CD4-positive, alpha-beta T cell treated with Interleukin-10 for 1 hour (primary cell): ENCODE results near the gene SLC34A1.
"Not testable (repeated sequence)": the region's sequence is repeated elsewhere in the genome, so short reads cannot be mapped to it uniquely, and the experiment has no call there.

Experiments used
- DNase-seq: peaks from one replicate; pipeline ENCODE4 v3.0.0-alpha.2; 2020

SLC34A1 gene

GRCh38 chr5:177414481-177414880, 30.2 kb downstream of the SLC34A1 start:
- no peak for DNase-seq

GRCh38 chr5:177417081-177417480, 32.8 kb downstream of the SLC34A1 start:
- not testable (repeated sequence) for DNase-seq

GRCh38 chr5:177419046-177419445, 34.8 kb downstream of the SLC34A1 start:
- no peak for DNase-seq

- DNase-seq = not testable (repeated sequence)
Measured at GRCh38 chr5:177420472-177420871, 36.2 kb downstream of the SLC34A1 start.

- no peak for DNase-seq
Measured at GRCh38 chr5:177421062-177421798, 37.0 kb downstream of the SLC34A1 start.

- DNase-seq = no peak
Measured at GRCh38 chr5:177423671-177424070, 39.4 kb downstream of the SLC34A1 start.

GRCh38 chr5:177425196-177425800, 41.1 kb downstream of the SLC34A1 start:
- no peak for DNase-seq

GRCh38 chr5:177425801-177426565, 41.7 kb downstream of the SLC34A1 start:
- peak; percentile 100 for DNase-seq

- DNase-seq = peak; percentile 80
Measured at GRCh38 chr5:177426566-177427210, 42.5 kb downstream of the SLC34A1 start, which contains the start of gene GRK6. TSS of gene GRK6 (plus strand) at chr5:177426676. CDS start at chr5:177426846, 170 bp downstream.

- DNase-seq = no peak
Measured at GRCh38 chr5:177427211-177427822, 43.1 kb downstream of the SLC34A1 start.

GRCh38 chr5:177427919-177428573, 43.8 kb downstream of the SLC34A1 start:
- DNase-seq = no peak

GRCh38 chr5:177428574-177429217, 44.5 kb downstream of the SLC34A1 start:
- DNase-seq = no peak

- DNase-seq = peak; percentile 90
Measured at GRCh38 chr5:177429248-177430040, 45.2 kb downstream of the SLC34A1 start.

- DNase-seq = no peak
Measured at GRCh38 chr5:177430140-177430951, 46.1 kb downstream of the SLC34A1 start.

GRCh38 chr5:177430972-177431316, 46.7 kb downstream of the SLC34A1 start:
- DNase-seq = peak; percentile 27

- peak; percentile 82 for DNase-seq
Measured at GRCh38 chr5:177431317-177432142, 47.3 kb downstream of the SLC34A1 start.

- no peak for DNase-seq
Measured at GRCh38 chr5:177432143-177432838, 48.1 kb downstream of the SLC34A1 start.
